HEK293 (cell line): ENCODE measurements around the gene KIAA0513.

Experiments
- CTCF ChIA-PET: fragments of 350-600 bp; formaldehyde crosslinking; extraction: SDS; loops from one replicate; lab custom pipeline; 2021; ENCODE audit warnings: antibody characterized with exemption; lab: Yijun Ruan, JAX
- POLR2A ChIA-PET: fragments of 300-600 bp; formaldehyde crosslinking; extraction: SDS; loops from one replicate; lab custom pipeline; 2020; ENCODE audit warnings: antibody characterized with exemption, inconsistent platforms; lab: Yijun Ruan, JAX
- H3K27ac ChIP-seq: fragments of 200-500 bp; sonication (Bioruptor generic); 2 replicates; pipeline ENCODE4 v1.5.1; 2014; ENCODE audit warnings: low read depth, low read length, control low read depth, inconsistent platforms; ENCODE audit errors: extremely low read depth
- H3K36me3 ChIP-seq, 2 experiments: fragments of 200-500 bp in 1 of 2; sonication (Bioruptor generic) in 1 of 2; 1 replicate in 1 of 2; 2 replicates in 1 of 2; pipeline ENCODE4 v1.5.1; 2014 to 2017; ENCODE audit warnings: inconsistent platforms in 2 of 2, low read length in 2 of 2; ENCODE audit not compliant: control insufficient read depth in 2 of 2, insufficient read depth in 1 of 2
- H3K4me1 ChIP-seq: fragments of 200-500 bp; sonication (Bioruptor generic); 2 replicates; pipeline ENCODE4 v1.5.1; 2014; ENCODE audit warnings: mild to moderate bottlenecking, low read length, inconsistent platforms; ENCODE audit not compliant: control insufficient read depth, insufficient read depth
- H3K4me3 ChIP-seq: 2 replicates; pipeline ENCODE4 v1.5.1; 2011; ENCODE audit warnings: low read depth, mild to moderate bottlenecking, control low read depth, low read length, moderate library complexity
- H3K9me3 ChIP-seq: fragments of 200-500 bp; sonication (Bioruptor generic); 2 replicates; pipeline ENCODE4 v1.5.1; 2014; ENCODE audit warnings: low read depth, low read length, inconsistent platforms; ENCODE audit not compliant: control insufficient read depth, insufficient read depth
- KLF1 ChIP-seq: fragments of 450-650 bp; formaldehyde crosslinking; IDR thresholded peaks from 2 replicates; pipeline ENCODE4 v1.5.1; 2016; ENCODE audit warnings: missing biosample characterization, missing genetic modification characterization
- MZF1 ChIP-seq: fragments of 450-650 bp; formaldehyde crosslinking; IDR thresholded peaks from 2 replicates; pipeline ENCODE4 v1.5.1; 2017; ENCODE audit warnings: missing biosample characterization, missing genetic modification characterization, borderline replicate concordance
- ZBTB21 ChIP-seq: fragments of 450-650 bp; formaldehyde crosslinking; IDR thresholded peaks from 2 replicates; pipeline ENCODE4 v1.5.1; 2017; ENCODE audit warnings: missing biosample characterization, missing genetic modification characterization
- ZBTB49 ChIP-seq: fragments of 450-650 bp; formaldehyde crosslinking; IDR thresholded peaks from 2 replicates; pipeline ENCODE4 v1.5.1; 2016; ENCODE audit warnings: missing biosample characterization, missing genetic modification characterization, low read depth
- ZFHX2 ChIP-seq: fragments of 450-650 bp; formaldehyde crosslinking; conservative IDR thresholded peaks from 2 replicates; pipeline ENCODE4 v1.5.1; 2016; ENCODE audit warnings: missing biosample characterization, missing genetic modification characterization
- ZFP37 ChIP-seq: fragments of 450-650 bp; formaldehyde crosslinking; IDR thresholded peaks from 2 replicates; pipeline ENCODE4 v1.5.1; 2016; ENCODE audit warnings: missing biosample characterization, missing genetic modification characterization
- ZNF114 ChIP-seq: fragments of 450-650 bp; formaldehyde crosslinking; IDR thresholded peaks from 2 replicates; pipeline ENCODE4 v1.5.0; 2017; ENCODE audit warnings: missing biosample characterization, missing genetic modification characterization
- ZNF148 ChIP-seq: fragments of 450-650 bp; formaldehyde crosslinking; IDR thresholded peaks from 2 replicates; pipeline ENCODE4 v1.5.0; 2017; ENCODE audit warnings: missing biosample characterization, missing genetic modification characterization, borderline replicate concordance
- ZNF280C ChIP-seq: fragments of 450-650 bp; formaldehyde crosslinking; IDR thresholded peaks from 2 replicates; pipeline ENCODE4 v1.5.1; 2016; ENCODE audit warnings: missing biosample characterization, missing genetic modification characterization
- ZNF280D ChIP-seq: fragments of 450-650 bp; formaldehyde crosslinking; IDR thresholded peaks from 2 replicates; pipeline ENCODE4 v1.5.1; 2016; ENCODE audit warnings: missing biosample characterization, missing genetic modification characterization
- ZNF302 ChIP-seq: fragments of 450-650 bp; formaldehyde crosslinking; IDR thresholded peaks from 2 replicates; pipeline ENCODE4 v1.5.1; 2016; ENCODE audit warnings: missing biosample characterization, missing genetic modification characterization, low read depth
- ZNF335 ChIP-seq: fragments of 450-650 bp; formaldehyde crosslinking; conservative IDR thresholded peaks from 2 replicates; pipeline ENCODE4 v1.5.1; 2016; ENCODE audit warnings: missing biosample characterization, missing genetic modification characterization
- ZNF341 ChIP-seq: fragments of 450-650 bp; formaldehyde crosslinking; IDR thresholded peaks from 2 replicates; pipeline ENCODE4; 2016; ENCODE audit warnings: low read depth, missing biosample characterization, missing genetic modification characterization
- ZNF391 ChIP-seq: fragments of 450-650 bp; formaldehyde crosslinking; IDR thresholded peaks from 2 replicates; pipeline ENCODE4 v1.5.1; 2016; ENCODE audit warnings: low read depth, missing biosample characterization, missing genetic modification characterization, borderline replicate concordance
- ZNF544 ChIP-seq: fragments of 450-650 bp; formaldehyde crosslinking; IDR thresholded peaks from 2 replicates; pipeline ENCODE4 v1.5.0; 2017; ENCODE audit warnings: missing biosample characterization, missing genetic modification characterization
- ZNF549 ChIP-seq: fragments of 450-650 bp; IDR thresholded peaks from 2 replicates; pipeline ENCODE4 v1.5.1; 2018; ENCODE audit warnings: missing biosample characterization, missing genetic modification characterization, mild to moderate bottlenecking, inconsistent platforms, moderate library complexity
- ZNF626 ChIP-seq: fragments of 450-650 bp; sonication (Bioruptor Pico); formaldehyde crosslinking; IDR thresholded peaks from 2 replicates; pipeline ENCODE4 v1.5.1; 2018; ENCODE audit warnings: missing biosample characterization, missing genetic modification characterization, inconsistent platforms

Gene KIAA0513

GRCh38 chr16:85117418-85117817 lies 89.8 kb downstream of the KIAA0513 start:
- TF ChIP-seq ZNF544 (tag by site-specific recombination) (no peak), ZFHX2 (tag by site-specific recombination) (peak; percentile 12; the same call in 1 of the 2 replicates), ZNF114 (tag by site-specific recombination) (no peak), ZNF302 (no peak), ZNF391 (tag by site-specific recombination) (no peak), KLF1 (tag by site-specific recombination) (peak; percentile 99), ZBTB21 (tag by site-specific recombination) (no peak), ZNF280C (tag by site-specific recombination) (no peak), ZNF626 (no peak), ZBTB49 (tag by site-specific recombination) (no peak), ZFP37 (tag by site-specific recombination) (no peak), MZF1 (tag by site-specific recombination) (no peak), ZNF335 (no peak), ZNF280D (no peak), ZNF148 (tag by site-specific recombination) (no peak), ZNF549 (no peak), ZNF341 (tag by site-specific recombination) (no peak)
- H3K4me1 ChIP-seq, result no peaks in the 10 kb centered on the region
- no peaks in the 10 kb centered on the region for H3K9me3 ChIP-seq
- H3K4me3 ChIP-seq, result no peak overlapping the region
- no peaks in the 10 kb centered on the region for H3K36me3 ChIP-seq
- ChIA-PET CTCF (interaction anchor here (0.6 to 0.7 kb wide), 2 partner anchors 50 to 291 kb away, joined by 3 read pairs; no protein-coding TSS in a partner anchor), POLR2A (no interaction called here)
- no peak overlapping the region for H3K27ac ChIP-seq
